Keratinocyte (primary cell): Measurements from ENCODE around the gene RAET1G.
"Not testable (repeated sequence)": the region's sequence is repeated elsewhere in the genome, so short reads cannot be mapped to it uniquely, and the experiment has no call there.

Experiments
- CTCF ChIP-seq, 3 experiments: IDR thresholded peaks in 1 of 3; conservative IDR thresholded peaks in 1 of 3; optimal IDR thresholded peaks in 1 of 3; 2 replicates in 2 of 3; 3 replicates in 1 of 3; pipeline versions ENCODE3 to v1.5.1; 2011; ENCODE audit warnings: low read length in 3 of 3, mild to moderate bottlenecking in 3 of 3, moderate library complexity in 2 of 3, control low read depth in 1 of 3, inconsistent platforms in 1 of 3; ENCODE audit not compliant: insufficient read depth in 2 of 3; ENCODE audit errors: extremely low read depth in 1 of 3
- EZH2 ChIP-seq: IDR thresholded peaks from one replicate; pipeline ENCODE4 v1.6.1; 2012; ENCODE audit warnings: inconsistent platforms, mild to moderate bottlenecking, low read length, moderate library complexity

DNA sequence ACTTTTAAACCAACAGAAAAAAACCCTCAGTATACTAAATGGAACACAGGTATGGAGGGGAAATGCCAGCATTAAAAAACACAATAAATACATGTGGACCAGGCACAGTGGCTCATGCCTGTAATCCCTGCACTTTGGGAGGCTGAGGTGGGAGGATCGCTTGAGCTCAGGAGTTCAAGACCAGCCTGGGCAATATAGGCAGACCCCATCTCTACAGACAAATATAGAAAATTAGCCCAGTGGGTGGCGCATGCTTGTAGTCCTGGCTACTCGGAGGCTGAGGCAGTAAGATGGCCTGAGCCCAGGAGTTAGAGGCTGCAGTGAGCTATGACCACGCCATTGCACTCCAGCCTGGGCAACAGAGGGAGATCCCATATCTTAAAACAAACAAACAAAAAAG is 36.9 kb upstream of the RAET1G start:
- not testable (repeated sequence) for TF ChIP-seq CTCF (optimal IDR thresholded peaks at IDR 0.05 in 1 of 3, IDR thresholded peaks at IDR 0.05 in 1 of 3, conservative IDR thresholded peaks at IDR 0.05 in 1 of 3; ENCODE audit: extremely low read depth in 1 of 3, insufficient read depth in 2 of 3, low read length in 3 of 3); EZH2
